Natural killer cell treated with Interleukin-12 subunit alpha and Interleukin-12 subunit beta and Interleukin-15 and Interleukin-18, amount 100 ng/mL, for 72 hours (primary cell): Measurements from ENCODE around the gene HMCES. TPM values are rescaled to one million over a fixed set of nuclear protein-coding genes. Genes with fewer than 3 reads are reported as not detected.

ENCODE experiments used
- ATAC-seq, 2 donors: fragments of 150-1000 bp; cut with Tn5 transposase in 1 of 2; sonication (Bioruptor Pico), chemical (Tn5 transposase) in 1 of 2; 2 replicates each; pipeline ENCODE4 v1.10.0; 2021
- DNase-seq: peaks from one replicate; pipeline ENCODE4 v3.0.0; 2022; ENCODE audit warnings: low spot score
- H3K27ac Mint-ChIP-seq, 2 donors: 1 replicate in 1 of 2; 2 replicates in 1 of 2; pipeline ENCODE4 v1.8.0; 2022; ENCODE audit warnings: mixed read lengths in 2 of 2, mild to moderate bottlenecking in 1 of 2, moderate library complexity in 1 of 2
- H3K27me3 Mint-ChIP-seq, 2 donors: 1 replicate in 1 of 2; 2 replicates in 1 of 2; pipeline ENCODE4 v1.8.0; 2022; ENCODE audit warnings: mixed read lengths in 2 of 2
- H3K36me3 Mint-ChIP-seq: one replicate; pipeline ENCODE4 v1.8.0; 2022; ENCODE audit warnings: mixed read lengths
- H3K4me1 Mint-ChIP-seq, 2 donors: 1 replicate in 1 of 2; 2 replicates in 1 of 2; pipeline ENCODE4 v1.8.0; 2022; ENCODE audit warnings: low read depth in 2 of 2, mixed read lengths in 2 of 2, mild to moderate bottlenecking in 1 of 2
- H3K4me3 Mint-ChIP-seq: one replicate; pipeline ENCODE4 v1.8.0; 2022; ENCODE audit warnings: mixed read lengths
- H3K9me3 Mint-ChIP-seq: 2 replicates; pipeline ENCODE4 v1.8.0; 2022; ENCODE audit warnings: mixed read lengths
- total RNA-seq, 2 donors: library from RNA; stranded (reverse); gene quantifications; one replicate each; pipeline ENCODE4 v1.2.3, GENCODE V29; 2022

The HMCES gene
- total RNA-seq, 2 donors from 2014 or later: 49.2 to 52.5 TPM

DNA sequence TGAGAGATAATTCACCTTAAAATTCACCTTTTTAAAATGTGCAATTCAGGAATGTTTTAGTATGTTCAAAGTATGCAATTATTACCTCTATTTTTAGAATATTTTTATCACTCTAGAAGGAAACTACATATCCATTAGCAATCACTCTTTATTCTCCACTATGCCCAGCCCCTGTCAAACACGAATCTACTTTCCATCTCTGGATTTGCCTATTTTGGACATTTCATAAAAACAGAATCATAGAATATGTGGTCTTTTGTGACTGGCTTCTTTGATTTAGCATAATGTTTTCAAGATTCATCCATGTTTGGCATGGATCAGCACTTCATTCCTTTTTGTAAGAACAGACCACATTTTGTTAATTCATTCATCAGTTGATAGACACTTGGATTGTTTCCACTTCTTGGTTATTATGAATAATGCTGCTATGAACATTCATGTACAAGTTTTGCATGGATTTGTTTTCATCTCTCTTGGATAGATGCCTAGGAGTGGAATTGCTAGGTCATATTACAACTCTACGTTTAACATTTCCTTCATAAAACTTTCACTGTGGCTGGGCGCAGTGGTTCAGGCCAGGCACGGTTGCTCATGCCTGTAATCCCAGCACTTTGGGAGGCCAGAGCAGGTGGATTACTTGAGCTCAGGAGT is 12.7 kb downstream of the HMCES start:
- Mint-ChIP-seq H3K9me3 (no peaks in the 10 kb centered on the region), H3K27me3 (no peaks in the 10 kb centered on the region), H3K27ac (no peak overlapping the region), H3K4me1 (peaks cover 0 to 8% of the 10 kb centered on the region in 2 donors), H3K4me3 (no peak overlapping the region), H3K36me3 (peaks cover 11% of the 10 kb centered on the region)
- DNase-seq (no peak), ATAC-seq (no peak)

DNA sequence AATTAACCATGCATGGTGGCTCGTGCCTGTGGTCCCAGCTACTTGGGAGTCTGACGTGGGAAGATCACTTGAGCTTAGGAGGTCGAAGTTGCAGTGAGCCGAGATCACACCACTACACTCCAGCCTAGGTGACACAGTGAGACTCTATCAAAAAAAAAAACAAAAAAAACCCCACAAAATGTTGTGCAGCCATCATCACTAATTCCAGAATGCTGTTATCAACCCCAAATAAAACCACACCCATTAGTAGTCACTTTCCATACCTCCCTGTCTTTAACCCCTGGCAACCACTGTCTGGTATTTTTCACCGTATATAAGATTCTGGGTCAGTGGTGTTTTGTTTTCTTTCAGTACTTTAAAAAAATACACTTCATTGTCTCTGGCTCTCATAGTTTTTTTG is 16.6 kb downstream of the HMCES start:
- Mint-ChIP-seq H3K27ac (no peak overlapping the region), H3K9me3 (no peaks in the 10 kb centered on the region)

DNA sequence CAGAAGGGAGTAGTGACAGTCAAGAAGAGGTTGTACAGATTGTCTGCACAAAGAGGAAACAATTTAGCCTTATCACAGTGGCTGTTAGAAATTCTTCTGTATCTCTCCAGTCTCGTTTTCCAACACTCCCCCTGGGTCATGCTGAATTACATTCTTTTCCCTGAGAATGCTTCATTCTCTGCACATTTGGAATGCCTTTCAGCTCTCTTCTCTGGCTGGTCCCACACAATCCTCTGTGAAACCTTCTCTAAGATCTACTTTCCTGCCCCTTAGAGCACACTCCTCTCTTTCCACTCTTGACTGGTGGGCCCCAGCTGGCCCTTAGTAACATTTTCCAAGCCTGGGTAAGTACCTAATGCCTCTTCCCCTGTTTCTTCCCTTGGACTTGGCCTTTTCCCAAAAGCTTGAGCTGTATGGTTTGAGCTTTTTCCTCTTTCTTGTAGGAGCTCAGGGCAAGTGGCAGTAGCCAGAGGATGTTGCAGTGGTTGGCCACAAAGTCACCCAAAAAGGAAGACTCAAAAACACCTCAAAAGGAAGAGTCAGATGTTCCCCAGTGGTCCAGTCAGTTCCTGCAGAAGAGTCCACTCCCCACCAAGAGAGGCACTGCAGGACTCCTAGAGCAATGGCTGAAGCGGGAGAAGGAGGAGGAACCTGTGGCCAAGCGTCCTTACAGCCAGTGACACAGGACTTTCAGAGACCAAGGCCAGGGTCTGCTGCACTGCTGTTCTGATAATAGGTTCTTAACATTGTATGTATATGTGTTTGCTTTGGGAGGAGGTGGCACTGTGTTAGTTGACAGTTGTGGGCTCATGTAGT is 25.7 kb downstream of the HMCES start:
- H3K27me3 Mint-ChIP-seq: no peaks in the 10 kb centered on the region
- DNase-seq (no peak), ATAC-seq (peak in 1 of 2 donors; percentile 22)
- H3K36me3 Mint-ChIP-seq: peaks cover 6% of the 10 kb centered on the region
- no peak overlapping the region for H3K27ac Mint-ChIP-seq
- no peak overlapping the region for H3K4me3 Mint-ChIP-seq
- peaks cover 13 to 15% of the 10 kb centered on the region in 2 donors for H3K4me1 Mint-ChIP-seq
- H3K9me3 Mint-ChIP-seq: no peaks in the 10 kb centered on the region

More for the DNA sequence above, 16.6 kb downstream of the HMCES start:
- ATAC-seq: no peak
- Mint-ChIP-seq H3K4me1 (peaks cover 0 to 8% of the 10 kb centered on the region in 2 donors), H3K36me3 (peaks cover 11% of the 10 kb centered on the region), H3K27me3 (no peaks in the 10 kb centered on the region), H3K4me3 (no peak overlapping the region)
- DNase-seq: no peak

DNA sequence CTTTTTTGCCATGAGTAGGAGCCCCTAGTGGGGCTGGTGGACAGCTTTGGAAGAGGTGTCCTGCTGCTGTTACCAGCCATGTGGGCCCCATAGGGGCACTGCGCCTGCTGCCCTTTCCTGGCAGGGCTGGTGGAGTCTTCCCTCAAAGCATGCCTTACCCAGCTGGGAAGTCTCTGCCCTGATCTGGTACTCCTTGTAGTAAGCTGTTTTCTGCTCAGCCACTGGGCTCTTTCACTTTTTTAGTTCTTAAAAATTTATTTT is 26.2 kb downstream of the HMCES start:
- Mint-ChIP-seq H3K36me3 (peaks cover 6% of the 10 kb centered on the region), H3K27me3 (no peaks in the 10 kb centered on the region), H3K4me3 (no peak overlapping the region), H3K27ac (no peak overlapping the region), H3K9me3 (no peaks in the 10 kb centered on the region), H3K4me1 (peaks cover 13 to 15% of the 10 kb centered on the region in 2 donors)
- no peak for ATAC-seq
- DNase-seq: no peak

- H3K36me3 Mint-ChIP-seq: peaks cover 6% of the 10 kb centered on the region
- no peaks in the 10 kb centered on the region for H3K9me3 Mint-ChIP-seq
- H3K4me3 Mint-ChIP-seq: peak overlapping the region; percentile 10
- no peaks in the 10 kb centered on the region for H3K27me3 Mint-ChIP-seq
- H3K4me1 Mint-ChIP-seq: peaks cover 13 to 15% of the 10 kb centered on the region in 2 donors
- peak in 1 of 2 donors; percentile 36 for ATAC-seq
- no peak for DNase-seq
- no peak overlapping the region for H3K27ac Mint-ChIP-seq
These were observed 27.0 kb downstream of the HMCES start for GRCh38 chr3:129305592-129306091.

DNA sequence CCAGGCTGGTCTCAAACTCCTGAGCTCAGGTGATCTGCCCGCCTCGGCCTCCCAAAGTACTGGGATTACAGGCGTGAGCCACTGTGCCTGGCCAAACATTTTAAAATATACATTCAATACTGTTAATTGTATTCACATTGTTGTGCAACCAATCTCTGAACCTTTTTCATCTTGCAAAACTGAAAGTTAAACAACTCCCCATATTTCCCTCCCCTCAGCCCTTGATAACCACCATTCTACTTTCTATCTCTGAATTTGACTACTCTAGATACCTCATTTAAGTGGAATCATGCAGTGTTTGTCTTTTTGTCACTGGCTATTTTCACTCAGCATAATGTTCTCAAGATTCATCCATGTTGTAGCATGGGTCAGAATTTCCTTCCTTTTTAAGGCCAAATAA is 30.0 kb downstream of the HMCES start:
- no peak for ATAC-seq
- H3K9me3 Mint-ChIP-seq: no peaks in the 10 kb centered on the region
- DNase-seq: no peak
- no peak overlapping the region for H3K4me3 Mint-ChIP-seq
- H3K27me3 Mint-ChIP-seq: no peaks in the 10 kb centered on the region
- H3K36me3 Mint-ChIP-seq: peaks cover 6% of the 10 kb centered on the region
- H3K4me1 Mint-ChIP-seq: peaks cover 27 to 31% of the 10 kb centered on the region in 2 donors
- no peak overlapping the region for H3K27ac Mint-ChIP-seq

GRCh38 chr3:129310111-129311011 is 31.7 kb downstream of the HMCES start:
- ATAC-seq (no peak), DNase-seq (no peak)
- no peak overlapping the region for H3K4me3 Mint-ChIP-seq
- H3K36me3 Mint-ChIP-seq: no peaks in the 10 kb centered on the region
- H3K27me3 Mint-ChIP-seq: no peaks in the 10 kb centered on the region
- peaks cover 30 to 31% of the 10 kb centered on the region in 2 donors for H3K4me1 Mint-ChIP-seq
- no peak overlapping the region for H3K27ac Mint-ChIP-seq
- no peaks in the 10 kb centered on the region for H3K9me3 Mint-ChIP-seq

DNA sequence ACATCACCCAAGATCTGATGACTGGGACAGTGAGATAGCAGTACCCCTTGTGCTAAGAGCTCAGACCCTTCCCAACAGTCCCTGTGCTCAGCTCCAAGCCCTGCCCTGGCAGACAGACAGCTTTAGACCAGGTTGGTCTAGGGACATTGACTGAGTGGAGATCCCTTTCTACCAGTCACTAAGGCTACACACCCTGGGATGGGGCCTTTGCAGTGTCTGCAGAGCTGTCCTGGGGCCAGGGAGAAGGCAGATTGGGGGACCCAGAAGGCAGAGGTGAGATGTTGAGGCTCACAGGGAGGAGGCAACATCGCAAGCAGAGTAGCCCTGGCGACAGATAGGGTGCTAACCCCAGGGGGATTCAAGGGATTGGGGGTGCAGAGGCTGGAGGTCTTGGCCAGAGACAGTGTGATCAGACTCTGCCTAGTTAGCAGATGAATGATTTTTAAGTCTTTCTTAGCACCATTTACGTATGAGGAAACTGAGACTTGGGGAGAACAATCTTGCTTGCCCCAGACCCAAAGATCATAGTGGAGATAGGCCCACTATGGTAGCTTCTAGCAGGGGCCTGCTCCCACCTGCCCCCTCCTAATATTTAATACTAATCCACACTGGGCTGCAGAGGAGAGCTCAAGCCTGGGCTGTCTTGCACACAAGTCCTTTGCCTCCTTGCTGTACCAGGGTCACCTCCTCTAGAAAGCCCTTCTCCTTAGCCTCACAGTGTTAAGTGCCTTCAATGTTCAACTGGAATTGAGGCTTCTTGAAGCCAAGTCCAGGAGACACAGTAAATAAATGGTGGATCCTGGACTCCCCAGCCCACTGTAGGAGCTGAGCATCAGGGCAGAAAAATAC is 32.6 kb downstream of the HMCES start:
- Mint-ChIP-seq H3K27ac (peak overlapping the region in 1 of 2 donors; percentile 23), H3K36me3 (no peaks in the 10 kb centered on the region), H3K27me3 (no peaks in the 10 kb centered on the region), H3K4me1 (peaks cover 30 to 33% of the 10 kb centered on the region in 2 donors), H3K4me3 (no peak overlapping the region), H3K9me3 (no peaks in the 10 kb centered on the region)
- no peak for ATAC-seq
- no peak for DNase-seq

DNA sequence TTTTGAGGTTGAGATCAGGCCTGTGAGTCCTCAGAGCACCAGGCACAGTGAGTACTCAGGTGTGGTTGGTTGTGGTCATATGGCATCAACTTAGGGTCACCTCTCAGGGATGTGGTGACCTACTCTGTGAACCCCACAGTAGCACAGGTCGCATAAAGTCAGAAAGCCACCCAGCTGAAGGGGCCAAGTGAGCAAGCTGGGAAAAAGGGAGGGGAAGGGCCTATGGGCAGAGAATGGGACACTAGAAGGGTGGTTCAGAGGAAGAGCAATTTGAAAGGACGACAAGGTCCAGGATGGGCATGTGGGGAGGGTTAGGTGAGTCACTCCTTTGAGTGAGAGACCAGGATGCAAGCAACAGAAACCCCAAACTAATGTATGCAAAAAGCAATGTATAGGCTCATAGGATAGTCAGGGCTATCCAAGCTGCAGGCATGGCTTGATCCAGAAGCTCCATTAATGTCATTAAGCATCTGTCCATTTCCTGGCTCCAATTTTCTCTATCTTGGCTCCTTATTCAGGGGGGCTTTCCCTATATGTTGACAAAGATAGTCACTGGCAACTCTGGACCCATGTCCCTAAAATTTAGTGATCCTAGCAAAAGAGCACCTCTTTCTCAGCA is 33.5 kb downstream of the HMCES start:
- no peaks in the 10 kb centered on the region for H3K36me3 Mint-ChIP-seq
- no peaks in the 10 kb centered on the region for H3K27me3 Mint-ChIP-seq
- peaks cover 30 to 33% of the 10 kb centered on the region in 2 donors for H3K4me1 Mint-ChIP-seq
- DNase-seq (no peak), ATAC-seq (peak in 1 of 2 donors; percentile 54)
- no peaks in the 10 kb centered on the region for H3K9me3 Mint-ChIP-seq
- peak overlapping the region; percentile 42 to 45 for H3K27ac Mint-ChIP-seq
- peak overlapping the region; percentile 44 for H3K4me3 Mint-ChIP-seq

- H3K4me3 Mint-ChIP-seq: peak overlapping the region; percentile 44
These were observed 34.2 kb downstream of the HMCES start for GRCh38 chr3:129312671-129313414.

DNA sequence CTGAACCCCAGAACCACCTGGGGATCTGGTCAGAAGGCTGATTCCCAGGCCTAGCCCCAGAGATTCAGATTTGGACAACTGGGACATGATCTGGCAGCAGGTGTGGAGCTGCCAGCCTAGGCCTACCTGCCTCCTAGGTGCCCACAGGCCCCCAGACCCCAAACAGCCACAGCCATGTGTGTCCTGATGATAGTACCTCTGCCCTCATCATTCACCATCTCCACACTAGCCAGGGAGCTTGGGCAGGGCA is 34.7 kb downstream of the HMCES start:
- no peaks in the 10 kb centered on the region for H3K27me3 Mint-ChIP-seq
- H3K4me3 Mint-ChIP-seq: peak overlapping the region; percentile 92
- peak overlapping the region in 1 of 2 donors; percentile 45 for H3K27ac Mint-ChIP-seq
- ATAC-seq: no peak
- no peaks in the 10 kb centered on the region for H3K9me3 Mint-ChIP-seq
- peaks cover 30 to 33% of the 10 kb centered on the region in 2 donors for H3K4me1 Mint-ChIP-seq
- no peaks in the 10 kb centered on the region for H3K36me3 Mint-ChIP-seq
- DNase-seq: no peak

More at GRCh38 chr3:129312671-129313414, 34.2 kb downstream of the HMCES start:
- Mint-ChIP-seq H3K36me3 (no peaks in the 10 kb centered on the region), H3K4me1 (peaks cover 30 to 33% of the 10 kb centered on the region in 2 donors), H3K27ac (peak overlapping the region; percentile 42 to 45), H3K9me3 (no peaks in the 10 kb centered on the region), H3K27me3 (no peaks in the 10 kb centered on the region)
- DNase-seq (no peak), ATAC-seq (no peak)

DNA sequence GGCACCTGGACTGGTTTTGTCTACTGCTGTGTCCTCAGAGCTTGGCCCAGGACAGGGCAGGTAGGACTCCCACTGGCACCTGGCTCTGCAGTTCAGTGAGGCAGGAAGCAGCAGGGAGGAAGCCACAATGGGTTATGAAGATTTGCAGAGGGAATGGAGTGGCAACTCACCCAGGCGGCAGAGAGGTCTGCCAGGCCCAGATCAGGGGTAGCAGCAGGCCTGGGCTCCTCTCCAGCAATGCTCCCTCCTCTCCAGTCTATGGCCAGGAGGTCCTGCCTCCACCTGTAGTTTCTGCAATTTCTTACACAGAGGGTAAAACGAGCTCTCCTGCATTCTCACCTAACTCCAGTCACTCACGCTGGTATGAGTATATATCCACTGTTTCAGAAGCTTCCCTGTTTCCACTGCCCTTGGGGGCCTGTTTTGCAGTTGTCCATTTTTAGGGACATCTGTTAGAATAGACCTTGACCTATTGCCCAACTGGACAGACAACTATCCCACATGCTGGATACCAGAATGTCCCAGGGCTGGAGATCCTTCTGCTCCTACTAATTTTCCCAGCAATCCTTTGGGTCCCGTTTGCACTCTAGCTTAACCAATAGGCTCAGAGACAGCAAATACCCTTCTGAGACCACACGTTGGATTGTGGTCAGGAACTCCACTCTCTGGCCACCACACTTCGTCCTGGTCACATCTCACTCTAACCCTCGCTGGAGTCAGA is 35.2 kb downstream of the HMCES start:
- Mint-ChIP-seq H3K27me3 (no peaks in the 10 kb centered on the region), H3K9me3 (no peaks in the 10 kb centered on the region), H3K36me3 (no peaks in the 10 kb centered on the region), H3K4me3 (peak overlapping the region; percentile 92), H3K27ac (peak overlapping the region; percentile 24 to 45), H3K4me1 (peaks cover 26 to 32% of the 10 kb centered on the region in 2 donors)
- DNase-seq (no peak), ATAC-seq (no peak)
